Vagina (tissue), 2 donors: ENCODE results near the gene ADD1.

Experiments used
- CTCF ChIP-seq, 3 experiments: fragments of 450-650 bp in 2 of 3; fragments of 200-600 bp in 1 of 3; sonication (generic) in 1 of 3; IDR thresholded peaks; one replicate each; pipeline ENCODE4 v1.5.1; 2017 to 2019; ENCODE audit warnings: antibody characterized with exemption in 3 of 3, mild to moderate bottlenecking in 2 of 3, moderate library complexity in 2 of 3
- POLR2A ChIP-seq, 2 donors: fragments of 450-650 bp; IDR thresholded peaks; one replicate each; pipeline ENCODE4 v1.6.1; 2017; ENCODE audit warnings: antibody characterized with exemption in 2 of 2, mild to moderate bottlenecking in 2 of 2, moderate library complexity in 2 of 2

GRCh38 chr4:2933566-2934076 is 90.0 kb downstream of the ADD1 start:
- TF ChIP-seq CTCF (IDR thresholded peaks at IDR 0.05) (no peak), POLR2A (IDR thresholded peaks at IDR 0.05) (no peak)
